Omental fat pad (tissue), 4 donors: ENCODE measurements around the gene ZMIZ1. TPM values are rescaled to one million over a fixed set of nuclear protein-coding genes. Genes with fewer than 3 reads are reported as not detected.

Source experiments
- ATAC-seq: fragments of 150-250 bp; one replicate; pipeline ENCODE4 v1.9.1; 2016; ENCODE audit warnings: mild to moderate bottlenecking, moderate library complexity; ENCODE audit not compliant: low FRiP score
- DNase-seq: peaks from one replicate; pipeline ENCODE4 v3.0.0-alpha.2; 2019; ENCODE audit warnings: low spot score
- total RNA-seq, 4 donors: library from RNA; depleted of rRNA; stranded (reverse); fragments of >200 nt; gene quantifications; one replicate each; pipeline ENCODE4 v1.1.0, GENCODE V29; 2016
- TF ChIP-seq, protein P1 (sequence below), 3 donors: fragments of 450-650 bp; IDR thresholded peaks; one replicate each; pipeline ENCODE4 v1.5.1; 2016 to 2017; ENCODE audit warnings: antibody characterized with exemption in 3 of 3, mild to moderate bottlenecking in 3 of 3, moderate library complexity in 2 of 3

Gene ZMIZ1
- total RNA-seq, 4 donors from 2014 or later: 24.2 to 64.8 (median 43.1) TPM

- ATAC-seq (peak; percentile 56), DNase-seq (no peak)
- TF ChIP-seq, protein P1, sequence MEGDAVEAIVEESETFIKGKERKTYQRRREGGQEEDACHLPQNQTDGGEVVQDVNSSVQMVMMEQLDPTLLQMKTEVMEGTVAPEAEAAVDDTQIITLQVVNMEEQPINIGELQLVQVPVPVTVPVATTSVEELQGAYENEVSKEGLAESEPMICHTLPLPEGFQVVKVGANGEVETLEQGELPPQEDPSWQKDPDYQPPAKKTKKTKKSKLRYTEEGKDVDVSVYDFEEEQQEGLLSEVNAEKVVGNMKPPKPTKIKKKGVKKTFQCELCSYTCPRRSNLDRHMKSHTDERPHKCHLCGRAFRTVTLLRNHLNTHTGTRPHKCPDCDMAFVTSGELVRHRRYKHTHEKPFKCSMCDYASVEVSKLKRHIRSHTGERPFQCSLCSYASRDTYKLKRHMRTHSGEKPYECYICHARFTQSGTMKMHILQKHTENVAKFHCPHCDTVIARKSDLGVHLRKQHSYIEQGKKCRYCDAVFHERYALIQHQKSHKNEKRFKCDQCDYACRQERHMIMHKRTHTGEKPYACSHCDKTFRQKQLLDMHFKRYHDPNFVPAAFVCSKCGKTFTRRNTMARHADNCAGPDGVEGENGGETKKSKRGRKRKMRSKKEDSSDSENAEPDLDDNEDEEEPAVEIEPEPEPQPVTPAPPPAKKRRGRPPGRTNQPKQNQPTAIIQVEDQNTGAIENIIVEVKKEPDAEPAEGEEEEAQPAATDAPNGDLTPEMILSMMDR (IDR thresholded peaks at IDR 0.05): no peak
Observed at GRCh38 chr10:79189853-79190435, 121.2 kb downstream of the ZMIZ1 start.

- no peak for DNase-seq
- no peak for ATAC-seq
- TF ChIP-seq, protein P1 (IDR thresholded peaks at IDR 0.05): no peak
Observed at GRCh38 chr10:79190740-79191261, 122.0 kb downstream of the ZMIZ1 start.

DNA sequence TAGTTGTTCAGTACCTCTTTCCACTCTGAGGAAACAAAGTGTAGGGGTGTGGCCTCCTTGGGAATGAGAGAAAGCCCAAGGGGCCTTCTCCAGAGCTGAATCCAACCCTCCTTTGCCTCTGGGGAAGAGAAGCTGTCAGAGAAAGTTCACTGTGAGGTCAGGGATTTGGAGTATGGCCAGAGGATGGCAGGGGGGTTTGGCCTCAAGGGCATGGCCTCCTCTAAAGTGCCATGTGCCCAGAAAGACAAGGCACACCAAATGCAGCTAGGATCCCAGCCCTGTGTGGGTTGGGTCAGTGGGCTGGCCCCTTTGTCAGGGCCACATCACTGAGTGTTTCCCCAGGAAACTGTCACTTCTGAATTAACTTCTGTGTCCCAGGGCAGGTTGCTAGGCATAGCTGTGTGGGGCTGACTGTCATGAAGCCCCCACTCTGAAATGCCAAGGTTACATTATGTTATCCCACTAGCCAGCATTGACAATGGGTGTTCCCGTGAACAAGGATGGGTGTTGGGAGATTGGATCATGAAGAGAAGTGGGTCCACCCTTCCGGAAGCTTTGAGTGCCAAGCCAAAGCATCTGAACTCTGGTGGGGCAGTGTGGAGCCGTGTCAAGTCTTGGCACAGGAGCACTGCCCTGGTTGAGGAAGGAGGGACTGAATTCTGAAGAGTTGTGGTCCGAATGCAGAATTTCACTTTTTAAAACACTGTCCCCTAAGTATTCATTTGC lies 123.3 kb downstream of the ZMIZ1 start:
- TF ChIP-seq, protein P1 (IDR thresholded peaks at IDR 0.05): no peak
- DNase-seq (no peak), ATAC-seq (no peak)

DNA sequence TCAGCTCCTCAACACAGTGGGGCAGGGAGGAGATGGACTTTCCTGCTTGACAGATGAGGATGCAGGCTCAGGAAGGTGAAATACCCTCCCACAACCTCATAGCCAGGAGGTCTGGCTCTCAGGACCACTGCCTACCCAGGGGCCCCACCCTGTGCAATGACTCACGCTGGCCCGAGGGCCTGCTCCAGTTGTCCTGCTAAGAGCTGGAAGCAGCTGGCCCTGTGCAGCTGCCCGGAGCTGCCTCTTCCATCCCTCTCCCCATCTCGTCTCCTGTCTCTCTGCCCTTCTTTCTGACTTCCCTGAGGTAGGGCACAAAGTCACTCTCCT lies 123.9 kb downstream of the ZMIZ1 start:
- ATAC-seq (no peak), DNase-seq (no peak)
- TF ChIP-seq, protein P1 (IDR thresholded peaks at IDR 0.05): no peak

- TF ChIP-seq, protein P1 (IDR thresholded peaks at IDR 0.05): no peak
- DNase-seq (no peak), ATAC-seq (no peak)
Observed at GRCh38 chr10:79193694-79194382, 125.1 kb downstream of the ZMIZ1 start.

DNA sequence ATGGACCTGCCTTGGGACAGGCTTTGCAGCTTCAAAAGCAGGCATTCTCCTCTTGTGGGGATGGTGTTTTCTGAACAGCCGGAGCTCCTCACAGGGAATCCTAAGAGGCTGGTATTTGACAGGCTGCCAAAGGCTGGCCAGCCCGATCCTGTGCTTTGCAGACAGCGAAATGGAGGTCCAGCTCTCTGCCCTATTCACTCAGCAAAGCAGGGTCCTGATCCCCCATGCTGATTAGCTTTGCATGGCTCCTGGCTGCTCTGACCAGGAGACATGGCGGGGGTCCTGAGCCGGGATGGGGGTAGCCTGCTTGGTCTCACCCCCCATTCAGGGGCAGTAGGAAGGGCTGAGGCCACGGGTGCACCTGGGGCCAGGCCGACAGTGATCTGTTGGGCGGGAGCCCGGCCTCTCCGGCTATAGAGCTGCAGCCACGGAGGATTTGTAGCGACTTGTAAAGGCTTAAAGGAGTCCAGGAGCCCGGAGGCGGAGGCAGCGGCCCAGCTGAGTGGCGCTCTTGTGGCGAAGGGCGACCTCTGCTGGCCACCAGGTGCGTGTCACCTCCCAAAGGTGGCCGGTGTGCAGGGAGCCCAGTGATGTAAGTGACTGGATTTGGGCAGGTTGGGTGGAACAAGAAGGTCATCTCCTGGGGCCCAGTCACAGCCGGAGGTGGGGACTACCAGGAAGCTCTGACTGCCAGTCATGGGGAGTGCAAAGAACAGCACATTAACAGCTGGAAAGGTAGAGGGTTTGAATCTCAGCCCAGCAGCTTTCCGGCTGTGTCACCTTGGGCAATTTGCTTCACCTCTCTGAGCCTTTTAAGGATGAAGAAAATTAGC lies 126.5 kb downstream of the ZMIZ1 start:
- peak; percentile 75 for ATAC-seq
- peak; percentile 70 for DNase-seq
- TF ChIP-seq, protein P1 (IDR thresholded peaks at IDR 0.05): peak in 1 of 3 donors; percentile 73
